ENCODE data around the gene DPP6. TPM values are rescaled to one million over a fixed set of nuclear protein-coding genes. Genes with fewer than 3 reads are reported as not detected.

DPP6 gene
- total and polyA plus RNA-seq, 2 experiments from 2014 or later: not detected

DNA sequence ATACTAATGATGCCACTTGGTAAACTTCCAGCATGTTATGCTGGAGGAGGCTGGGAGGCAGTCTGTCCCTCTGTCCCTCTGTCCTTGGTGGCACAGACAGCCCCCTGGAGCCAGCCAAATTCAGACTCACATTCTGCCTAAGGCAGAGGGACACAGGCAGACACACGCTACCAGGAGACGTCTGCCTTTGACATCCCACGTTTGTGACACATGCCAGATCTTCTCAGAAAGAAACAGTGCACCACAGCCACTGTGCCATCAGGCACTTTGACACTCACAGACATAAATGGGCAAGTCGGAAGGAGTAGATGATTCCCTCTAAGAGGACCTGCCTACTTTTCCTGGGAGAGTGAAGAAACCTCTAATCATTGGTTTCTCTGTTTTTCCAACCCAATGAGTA lies 467.0 kb downstream of the DPP6 start:
- no peak overlapping the region for H3K4me2 ChIP-seq
- no peaks in the 10 kb centered on the region for H3K4me1 ChIP-seq (ENCODE audit: insufficient read depth)
- H3K79me2 ChIP-seq (replicated peaks; ENCODE audit: insufficient read depth): no peaks in the 10 kb centered on the region
- H3K27ac ChIP-seq (ENCODE audit: low read depth): no peak overlapping the region
- ATAC-seq (no peak), DNase-seq (ENCODE audit: low spot score) (no peak)
- Mint-ChIP-seq H3K27me3 (ENCODE audit: insufficient read depth, low read depth, poor library complexity) (peaks cover 2% of the 10 kb centered on the region), H3K27ac (no peak overlapping the region), H3K4me1 (no peaks in the 10 kb centered on the region), H3K4me3 (no peak overlapping the region), H3K36me3 (ENCODE audit: low read depth) (no peaks in the 10 kb centered on the region), H3K9me3 (no peaks in the 10 kb centered on the region)
- no peak overlapping the region for H3K4me3 ChIP-seq
- no peaks in the 10 kb centered on the region for H3K9me2 ChIP-seq (ENCODE audit: insufficient read depth)
- no peaks in the 10 kb centered on the region for H4K20me1 ChIP-seq (replicated peaks; ENCODE audit: insufficient read depth)
- H3K36me3 ChIP-seq (ENCODE audit: insufficient read depth): no peaks in the 10 kb centered on the region; the same call in 1 of the 2 replicates
- no peaks in the 10 kb centered on the region for H3F3A ChIP-seq (replicated peaks; ENCODE audit: low read depth)
- H3K27me3 ChIP-seq (ENCODE audit: insufficient read depth): no peaks in the 10 kb centered on the region
- TF ChIP-seq JUNB (IDR thresholded peaks at IDR 0.05; ENCODE audit: unreplicated experiment) (no peak), NANOG (IDR thresholded peaks at IDR 0.05; ENCODE audit: borderline replicate concordance) (no peak), STAT1 (IDR thresholded peaks at IDR 0.05; ENCODE audit: unreplicated experiment) (no peak), ZNF331 (CRISPR knock-in tag; IDR thresholded peaks at IDR 0.05; ENCODE audit: low read depth) (no peak), CREB1 (CRISPR knock-in tag; IDR thresholded peaks at IDR 0.05; ENCODE audit: low read depth) (no peak), EZH2 (IDR thresholded peaks at IDR 0.05; ENCODE audit: low read depth, unreplicated experiment) (no peak), EZH2phosphoT487 (IDR thresholded peaks at IDR 0.05; ENCODE audit: unreplicated experiment) (no peak), ZNF114 (CRISPR knock-in tag; IDR thresholded peaks at IDR 0.05) (no peak), POLR2AphosphoS5 (IDR thresholded peaks at IDR 0.05; ENCODE audit: low read depth) (no peak)
- TF ChIP-seq, protein P1, sequence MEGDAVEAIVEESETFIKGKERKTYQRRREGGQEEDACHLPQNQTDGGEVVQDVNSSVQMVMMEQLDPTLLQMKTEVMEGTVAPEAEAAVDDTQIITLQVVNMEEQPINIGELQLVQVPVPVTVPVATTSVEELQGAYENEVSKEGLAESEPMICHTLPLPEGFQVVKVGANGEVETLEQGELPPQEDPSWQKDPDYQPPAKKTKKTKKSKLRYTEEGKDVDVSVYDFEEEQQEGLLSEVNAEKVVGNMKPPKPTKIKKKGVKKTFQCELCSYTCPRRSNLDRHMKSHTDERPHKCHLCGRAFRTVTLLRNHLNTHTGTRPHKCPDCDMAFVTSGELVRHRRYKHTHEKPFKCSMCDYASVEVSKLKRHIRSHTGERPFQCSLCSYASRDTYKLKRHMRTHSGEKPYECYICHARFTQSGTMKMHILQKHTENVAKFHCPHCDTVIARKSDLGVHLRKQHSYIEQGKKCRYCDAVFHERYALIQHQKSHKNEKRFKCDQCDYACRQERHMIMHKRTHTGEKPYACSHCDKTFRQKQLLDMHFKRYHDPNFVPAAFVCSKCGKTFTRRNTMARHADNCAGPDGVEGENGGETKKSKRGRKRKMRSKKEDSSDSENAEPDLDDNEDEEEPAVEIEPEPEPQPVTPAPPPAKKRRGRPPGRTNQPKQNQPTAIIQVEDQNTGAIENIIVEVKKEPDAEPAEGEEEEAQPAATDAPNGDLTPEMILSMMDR (conservative IDR thresholded peaks at IDR 0.05; ENCODE audit: low read depth in 2 of 2): no peak
- TF ChIP-seq, protein P2, sequence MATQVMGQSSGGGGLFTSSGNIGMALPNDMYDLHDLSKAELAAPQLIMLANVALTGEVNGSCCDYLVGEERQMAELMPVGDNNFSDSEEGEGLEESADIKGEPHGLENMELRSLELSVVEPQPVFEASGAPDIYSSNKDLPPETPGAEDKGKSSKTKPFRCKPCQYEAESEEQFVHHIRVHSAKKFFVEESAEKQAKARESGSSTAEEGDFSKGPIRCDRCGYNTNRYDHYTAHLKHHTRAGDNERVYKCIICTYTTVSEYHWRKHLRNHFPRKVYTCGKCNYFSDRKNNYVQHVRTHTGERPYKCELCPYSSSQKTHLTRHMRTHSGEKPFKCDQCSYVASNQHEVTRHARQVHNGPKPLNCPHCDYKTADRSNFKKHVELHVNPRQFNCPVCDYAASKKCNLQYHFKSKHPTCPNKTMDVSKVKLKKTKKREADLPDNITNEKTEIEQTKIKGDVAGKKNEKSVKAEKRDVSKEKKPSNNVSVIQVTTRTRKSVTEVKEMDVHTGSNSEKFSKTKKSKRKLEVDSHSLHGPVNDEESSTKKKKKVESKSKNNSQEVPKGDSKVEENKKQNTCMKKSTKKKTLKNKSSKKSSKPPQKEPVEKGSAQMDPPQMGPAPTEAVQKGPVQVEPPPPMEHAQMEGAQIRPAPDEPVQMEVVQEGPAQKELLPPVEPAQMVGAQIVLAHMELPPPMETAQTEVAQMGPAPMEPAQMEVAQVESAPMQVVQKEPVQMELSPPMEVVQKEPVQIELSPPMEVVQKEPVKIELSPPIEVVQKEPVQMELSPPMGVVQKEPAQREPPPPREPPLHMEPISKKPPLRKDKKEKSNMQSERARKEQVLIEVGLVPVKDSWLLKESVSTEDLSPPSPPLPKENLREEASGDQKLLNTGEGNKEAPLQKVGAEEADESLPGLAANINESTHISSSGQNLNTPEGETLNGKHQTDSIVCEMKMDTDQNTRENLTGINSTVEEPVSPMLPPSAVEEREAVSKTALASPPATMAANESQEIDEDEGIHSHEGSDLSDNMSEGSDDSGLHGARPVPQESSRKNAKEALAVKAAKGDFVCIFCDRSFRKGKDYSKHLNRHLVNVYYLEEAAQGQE (IDR thresholded peaks at IDR 0.05; ENCODE audit: unreplicated experiment): no peak
- TF ChIP-seq, protein P3, sequence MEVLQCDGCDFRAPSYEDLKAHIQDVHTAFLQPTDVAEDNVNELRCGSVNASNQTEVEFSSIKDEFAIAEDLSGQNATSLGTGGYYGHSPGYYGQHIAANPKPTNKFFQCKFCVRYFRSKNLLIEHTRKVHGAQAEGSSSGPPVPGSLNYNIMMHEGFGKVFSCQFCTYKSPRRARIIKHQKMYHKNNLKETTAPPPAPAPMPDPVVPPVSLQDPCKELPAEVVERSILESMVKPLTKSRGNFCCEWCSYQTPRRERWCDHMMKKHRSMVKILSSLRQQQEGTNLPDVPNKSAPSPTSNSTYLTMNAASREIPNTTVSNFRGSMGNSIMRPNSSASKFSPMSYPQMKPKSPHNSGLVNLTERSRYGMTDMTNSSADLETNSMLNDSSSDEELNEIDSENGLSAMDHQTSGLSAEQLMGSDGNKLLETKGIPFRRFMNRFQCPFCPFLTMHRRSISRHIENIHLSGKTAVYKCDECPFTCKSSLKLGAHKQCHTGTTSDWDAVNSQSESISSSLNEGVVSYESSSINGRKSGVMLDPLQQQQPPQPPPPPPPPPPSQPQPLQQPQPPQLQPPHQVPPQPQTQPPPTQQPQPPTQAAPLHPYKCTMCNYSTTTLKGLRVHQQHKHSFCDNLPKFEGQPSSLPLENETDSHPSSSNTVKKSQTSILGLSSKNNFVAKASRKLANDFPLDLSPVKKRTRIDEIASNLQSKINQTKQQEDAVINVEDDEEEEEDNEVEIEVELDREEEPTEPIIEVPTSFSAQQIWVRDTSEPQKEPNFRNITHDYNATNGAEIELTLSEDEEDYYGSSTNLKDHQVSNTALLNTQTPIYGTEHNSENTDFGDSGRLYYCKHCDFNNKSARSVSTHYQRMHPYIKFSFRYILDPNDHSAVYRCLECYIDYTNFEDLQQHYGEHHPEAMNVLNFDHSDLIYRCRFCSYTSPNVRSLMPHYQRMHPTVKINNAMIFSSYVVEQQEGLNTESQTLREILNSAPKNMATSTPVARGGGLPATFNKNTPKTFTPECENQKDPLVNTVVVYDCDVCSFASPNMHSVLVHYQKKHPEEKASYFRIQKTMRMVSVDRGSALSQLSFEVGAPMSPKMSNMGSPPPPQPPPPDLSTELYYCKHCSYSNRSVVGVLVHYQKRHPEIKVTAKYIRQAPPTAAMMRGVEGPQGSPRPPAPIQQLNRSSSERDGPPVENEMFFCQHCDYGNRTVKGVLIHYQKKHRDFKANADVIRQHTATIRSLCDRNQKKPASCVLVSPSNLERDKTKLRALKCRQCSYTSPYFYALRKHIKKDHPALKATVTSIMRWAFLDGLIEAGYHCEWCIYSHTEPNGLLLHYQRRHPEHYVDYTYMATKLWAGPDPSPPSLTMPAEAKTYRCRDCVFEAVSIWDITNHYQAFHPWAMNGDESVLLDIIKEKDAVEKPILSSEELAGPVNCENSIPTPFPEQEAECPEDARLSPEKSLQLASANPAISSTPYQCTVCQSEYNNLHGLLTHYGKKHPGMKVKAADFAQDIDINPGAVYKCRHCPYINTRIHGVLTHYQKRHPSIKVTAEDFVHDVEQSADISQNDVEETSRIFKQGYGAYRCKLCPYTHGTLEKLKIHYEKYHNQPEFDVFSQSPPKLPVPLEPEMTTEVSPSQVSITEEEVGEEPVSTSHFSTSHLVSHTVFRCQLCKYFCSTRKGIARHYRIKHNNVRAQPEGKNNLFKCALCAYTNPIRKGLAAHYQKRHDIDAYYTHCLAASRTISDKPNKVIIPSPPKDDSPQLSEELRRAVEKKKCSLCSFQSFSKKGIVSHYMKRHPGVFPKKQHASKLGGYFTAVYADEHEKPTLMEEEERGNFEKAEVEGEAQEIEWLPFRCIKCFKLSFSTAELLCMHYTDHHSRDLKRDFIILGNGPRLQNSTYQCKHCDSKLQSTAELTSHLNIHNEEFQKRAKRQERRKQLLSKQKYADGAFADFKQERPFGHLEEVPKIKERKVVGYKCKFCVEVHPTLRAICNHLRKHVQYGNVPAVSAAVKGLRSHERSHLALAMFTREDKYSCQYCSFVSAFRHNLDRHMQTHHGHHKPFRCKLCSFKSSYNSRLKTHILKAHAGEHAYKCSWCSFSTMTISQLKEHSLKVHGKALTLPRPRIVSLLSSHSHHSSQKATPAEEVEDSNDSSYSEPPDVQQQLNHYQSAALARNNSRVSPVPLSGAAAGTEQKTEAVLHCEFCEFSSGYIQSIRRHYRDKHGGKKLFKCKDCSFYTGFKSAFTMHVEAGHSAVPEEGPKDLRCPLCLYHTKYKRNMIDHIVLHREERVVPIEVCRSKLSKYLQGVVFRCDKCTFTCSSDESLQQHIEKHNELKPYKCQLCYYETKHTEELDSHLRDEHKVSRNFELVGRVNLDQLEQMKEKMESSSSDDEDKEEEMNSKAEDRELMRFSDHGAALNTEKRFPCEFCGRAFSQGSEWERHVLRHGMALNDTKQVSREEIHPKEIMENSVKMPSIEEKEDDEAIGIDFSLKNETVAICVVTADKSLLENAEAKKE (CRISPR knock-in tag; IDR thresholded peaks at IDR 0.05): no peak
- TF ChIP-seq, protein P4, sequence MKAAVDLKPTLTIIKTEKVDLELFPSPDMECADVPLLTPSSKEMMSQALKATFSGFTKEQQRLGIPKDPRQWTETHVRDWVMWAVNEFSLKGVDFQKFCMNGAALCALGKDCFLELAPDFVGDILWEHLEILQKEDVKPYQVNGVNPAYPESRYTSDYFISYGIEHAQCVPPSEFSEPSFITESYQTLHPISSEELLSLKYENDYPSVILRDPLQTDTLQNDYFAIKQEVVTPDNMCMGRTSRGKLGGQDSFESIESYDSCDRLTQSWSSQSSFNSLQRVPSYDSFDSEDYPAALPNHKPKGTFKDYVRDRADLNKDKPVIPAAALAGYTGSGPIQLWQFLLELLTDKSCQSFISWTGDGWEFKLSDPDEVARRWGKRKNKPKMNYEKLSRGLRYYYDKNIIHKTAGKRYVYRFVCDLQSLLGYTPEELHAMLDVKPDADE (IDR thresholded peaks at IDR 0.05): no peak
- H2AFZ ChIP-seq: no peak overlapping the region
